Upper lobe of left lung (tissue), 6 donors: ENCODE results near the gene CCL3. TPM values are rescaled to one million over a fixed set of nuclear protein-coding genes. Genes with fewer than 3 reads are reported as not detected.

Source experiments
- ATAC-seq, 2 donors: fragments of 200-7000 bp; cut with Tn5 transposase; one replicate each; pipeline ENCODE4 v1.9.1; 2022; ENCODE audit warnings: mild to moderate bottlenecking in 2 of 2, moderate library complexity in 2 of 2; ENCODE audit not compliant: low FRiP score in 2 of 2
- DNase-seq, 2 donors: peaks; one replicate each; pipeline ENCODE4 v3.0.0-alpha.2; 2019 to 2020
- H3K27ac ChIP-seq, 4 donors: fragments of 200-600 bp; sonication (generic); one replicate each; pipeline ENCODE4 v1.5.1; 2016 to 2019
- H3K27me3 ChIP-seq, 4 donors: fragments of 200-600 bp; sonication (generic); one replicate each; pipeline ENCODE4 v1.5.1; 2017 to 2019
- H3K36me3 ChIP-seq, 4 donors: fragments of 200-600 bp; sonication (generic); one replicate each; pipeline ENCODE4 v1.5.1; 2016 to 2019
- H3K4me1 ChIP-seq, 4 donors: fragments of 200-600 bp; sonication (generic); one replicate each; pipeline ENCODE4 v1.5.1; 2018 to 2019
- H3K4me3 ChIP-seq, 4 donors: fragments of 200-600 bp; sonication (generic); one replicate each; pipeline ENCODE4 v1.5.1; 2017 to 2019; ENCODE audit warnings: mild to moderate bottlenecking in 2 of 4, moderate library complexity in 1 of 4
- H3K9me3 ChIP-seq, 4 donors: fragments of 200-600 bp; sonication (generic); one replicate each; pipeline ENCODE4 v1.5.1; 2018 to 2019
- EP300 ChIP-seq, 4 donors: sonication (generic); formaldehyde crosslinking; IDR thresholded peaks; one replicate each; pipeline ENCODE4 v1.5.1; 2017; ENCODE audit warnings: antibody characterized with exemption in 4 of 4, control low read depth in 2 of 4
- POLR2A ChIP-seq, 4 donors: fragments of 450-650 bp; IDR thresholded peaks; one replicate each; pipeline ENCODE4 v1.5.1; 2016 to 2017; ENCODE audit warnings: antibody characterized with exemption in 4 of 4, mild to moderate bottlenecking in 2 of 4
- POLR2AphosphoS5 ChIP-seq, 2 donors: sonication (generic); formaldehyde crosslinking; IDR thresholded peaks; one replicate each; pipeline ENCODE4 v1.5.1; 2017; ENCODE audit warnings: antibody characterized with exemption in 2 of 2
- WGBS, 2 donors: methylation state at CpG; one replicate each; pipeline ENCODE4 v1.1.5; 2017 to 2018; 5-methylcytosine and 5-hydroxymethylcytosine counted together
- total RNA-seq, 6 donors: library from RNA; depleted of rRNA in 4 of 6; stranded (reverse); fragments of >200 nt in 4 of 6; gene quantifications; one replicate each; pipeline versions ENCODE4 v1.1.0 to v1.2.1, GENCODE V29; 2016 to 2021
- TF ChIP-seq, protein P1 (sequence below), 6 experiments: fragments of 450-650 bp in 4 of 6; fragments of 200-600 bp in 2 of 6; sonication (generic) in 2 of 6; IDR thresholded peaks; one replicate each; pipeline ENCODE4 v1.5.1; 2016 to 2019; ENCODE audit warnings: antibody characterized with exemption in 6 of 6
- donor health status: DM: no; HTN: no; CAD: no; lungs with moderate emphysema.
- donor health status: DM: no; HTN: yes; CAD: no; lungs with severe emphysema.

The CCL3 gene
- total RNA-seq, 6 donors from 2014 or later, result 0.55 to 24.9 (median 2.9) TPM

DNA sequence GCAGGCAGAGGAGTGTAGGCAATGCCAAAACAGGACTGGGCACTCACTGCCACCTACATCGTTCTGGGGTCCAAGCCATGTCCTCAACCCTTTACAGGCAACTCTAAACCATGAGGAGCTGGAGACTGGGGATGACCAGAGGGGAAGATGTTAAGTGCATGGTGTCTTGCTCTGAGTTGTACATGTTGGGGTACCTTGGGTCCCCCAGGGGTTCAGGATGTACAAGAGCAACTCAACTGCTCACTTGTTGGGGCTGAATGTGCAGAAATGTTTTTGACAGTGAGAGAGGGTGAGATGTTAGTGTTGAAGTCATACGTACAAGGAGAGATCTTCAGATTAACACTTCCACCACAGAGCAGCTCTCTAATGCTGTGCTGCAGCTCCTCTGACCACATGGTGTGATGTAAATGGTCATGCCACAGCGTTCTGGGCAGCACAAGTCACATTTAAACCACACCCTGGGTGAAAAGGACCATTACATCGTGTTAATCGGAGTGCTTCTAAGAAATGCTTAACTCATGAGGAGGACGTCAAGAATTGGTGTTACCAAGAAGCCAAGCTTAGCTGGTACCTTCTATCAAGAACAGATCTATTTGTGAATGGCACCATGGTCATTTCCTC lies 23.5 kb downstream of the CCL3 start:
- Histone ChIP-seq H3K9me3 (no peaks in the 10 kb centered on the region), H3K27me3 (no peaks in the 10 kb centered on the region), H3K4me3 (no peak overlapping the region), H3K36me3 (no peaks in the 10 kb centered on the region), H3K27ac (peak overlapping the region in 3 of 4 donors; percentile 23 to 58 (median 51)), H3K4me1 (no peaks in the 10 kb centered on the region)
- DNase-seq (peak in 1 of 2 donors; percentile 45), ATAC-seq (peak; percentile 43 to 54)
- 66 to 67% methylated on average over 6 of the region's 6 CpGs for WGBS, 2 donors
- peak; percentile 8 to 53 (median 30) for TF ChIP-seq EP300 (IDR thresholded peaks at IDR 0.05)
- peak in 1 of 2 donors; percentile 43 for TF ChIP-seq POLR2AphosphoS5 (IDR thresholded peaks at IDR 0.05)
- TF ChIP-seq, protein P1, sequence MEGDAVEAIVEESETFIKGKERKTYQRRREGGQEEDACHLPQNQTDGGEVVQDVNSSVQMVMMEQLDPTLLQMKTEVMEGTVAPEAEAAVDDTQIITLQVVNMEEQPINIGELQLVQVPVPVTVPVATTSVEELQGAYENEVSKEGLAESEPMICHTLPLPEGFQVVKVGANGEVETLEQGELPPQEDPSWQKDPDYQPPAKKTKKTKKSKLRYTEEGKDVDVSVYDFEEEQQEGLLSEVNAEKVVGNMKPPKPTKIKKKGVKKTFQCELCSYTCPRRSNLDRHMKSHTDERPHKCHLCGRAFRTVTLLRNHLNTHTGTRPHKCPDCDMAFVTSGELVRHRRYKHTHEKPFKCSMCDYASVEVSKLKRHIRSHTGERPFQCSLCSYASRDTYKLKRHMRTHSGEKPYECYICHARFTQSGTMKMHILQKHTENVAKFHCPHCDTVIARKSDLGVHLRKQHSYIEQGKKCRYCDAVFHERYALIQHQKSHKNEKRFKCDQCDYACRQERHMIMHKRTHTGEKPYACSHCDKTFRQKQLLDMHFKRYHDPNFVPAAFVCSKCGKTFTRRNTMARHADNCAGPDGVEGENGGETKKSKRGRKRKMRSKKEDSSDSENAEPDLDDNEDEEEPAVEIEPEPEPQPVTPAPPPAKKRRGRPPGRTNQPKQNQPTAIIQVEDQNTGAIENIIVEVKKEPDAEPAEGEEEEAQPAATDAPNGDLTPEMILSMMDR (IDR thresholded peaks at IDR 0.05), result no peak
- peak in 2 of 4 donors; percentile 11 to 54 for TF ChIP-seq POLR2A (IDR thresholded peaks at IDR 0.05)

DNA sequence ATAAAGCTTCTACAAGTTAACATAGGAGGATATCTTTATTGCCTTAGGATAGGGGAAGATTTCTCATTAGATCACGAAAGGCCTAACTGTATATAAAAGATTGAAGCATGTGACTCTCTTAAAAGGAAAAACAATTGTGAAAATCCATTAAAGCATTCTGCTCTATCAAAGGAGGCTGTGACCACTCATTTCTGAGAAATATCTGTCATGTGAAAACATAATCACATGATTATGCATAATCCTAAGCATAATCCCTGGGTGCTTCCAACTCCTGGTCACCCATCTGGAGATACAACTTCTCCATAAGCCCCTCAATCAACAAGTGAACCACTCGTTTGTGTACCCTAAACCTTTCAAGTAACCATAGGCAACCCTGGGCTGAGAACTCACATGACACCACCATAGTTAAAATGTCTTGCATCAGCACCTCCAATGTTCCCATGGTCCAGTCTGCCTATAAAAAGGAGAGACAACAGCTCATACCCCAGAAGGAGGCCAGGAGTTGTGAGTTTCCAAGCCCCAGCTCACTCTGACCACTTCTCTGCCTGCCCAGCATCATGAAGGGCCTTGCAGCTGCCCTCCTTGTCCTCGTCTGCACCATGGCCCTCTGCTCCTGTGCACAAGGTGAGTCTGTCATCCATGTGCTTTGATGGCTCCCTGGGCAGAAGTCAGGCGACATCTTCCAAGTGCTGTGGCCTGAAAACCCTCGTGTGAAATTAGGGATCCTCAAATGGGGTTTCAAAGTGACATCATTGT lies 26.0 kb downstream of the CCL3 start, which contains the start of gene CCL18:
TSS of gene CCL18 (plus strand) at position 487 of the 756 bp plus-strand sequence. CDS start at position 558, 71 bp downstream.
- no peaks in the 10 kb centered on the region for H3K27me3 ChIP-seq
- DNase-seq (no peak), ATAC-seq (peak in 1 of 2 donors; percentile 43)
- H3K4me1 ChIP-seq, result no peaks in the 10 kb centered on the region
- 86 to 89% methylated on average over 5 of the region's 5 CpGs for WGBS, 2 donors
- no peaks in the 10 kb centered on the region for H3K9me3 ChIP-seq
- H3K4me3 ChIP-seq, result no peak within 1 kb of the TSS
- no peaks in the 10 kb centered on the region for H3K36me3 ChIP-seq
- TF ChIP-seq, protein P1 (IDR thresholded peaks at IDR 0.05), result no peak
- TF ChIP-seq EP300 (IDR thresholded peaks at IDR 0.05) (no peak), POLR2AphosphoS5 (IDR thresholded peaks at IDR 0.05) (no peak), POLR2A (IDR thresholded peaks at IDR 0.05) (peak in 1 of 4 donors; percentile 73)
- peak within 1 kb of the TSS in 1 of 4 donors; percentile 28 for H3K27ac ChIP-seq

DNA sequence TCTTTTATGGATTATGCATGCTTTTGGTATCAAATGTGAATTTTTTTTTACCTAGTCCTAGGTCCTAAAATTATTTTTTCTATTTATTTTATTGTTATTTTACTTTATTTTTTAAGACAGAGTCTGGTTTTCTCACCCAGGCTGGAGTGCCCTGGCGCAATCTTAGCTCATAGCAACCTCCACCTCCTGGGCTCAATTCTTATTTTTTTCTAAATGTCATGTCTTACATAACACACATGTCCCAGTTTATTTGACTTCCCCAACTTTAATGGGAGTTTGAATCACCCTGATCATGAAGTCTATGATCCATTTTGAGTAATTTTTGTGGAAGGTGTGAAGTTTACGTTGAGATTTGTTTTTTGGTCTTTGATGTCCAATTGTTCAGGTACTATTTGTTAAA lies 29.1 kb downstream of the CCL3 start:
- Histone ChIP-seq H3K36me3 (no peaks in the 10 kb centered on the region), H3K4me1 (no peaks in the 10 kb centered on the region), H3K4me3 (no peak overlapping the region), H3K27ac (no peak overlapping the region), H3K9me3 (no peaks in the 10 kb centered on the region), H3K27me3 (no peaks in the 10 kb centered on the region)
- DNase-seq, result no peak
- TF ChIP-seq EP300 (IDR thresholded peaks at IDR 0.05), result no peak
- no peak for ATAC-seq
- 91 to 96% methylated on average over 2 of the region's 2 CpGs for WGBS, 2 donors

DNA sequence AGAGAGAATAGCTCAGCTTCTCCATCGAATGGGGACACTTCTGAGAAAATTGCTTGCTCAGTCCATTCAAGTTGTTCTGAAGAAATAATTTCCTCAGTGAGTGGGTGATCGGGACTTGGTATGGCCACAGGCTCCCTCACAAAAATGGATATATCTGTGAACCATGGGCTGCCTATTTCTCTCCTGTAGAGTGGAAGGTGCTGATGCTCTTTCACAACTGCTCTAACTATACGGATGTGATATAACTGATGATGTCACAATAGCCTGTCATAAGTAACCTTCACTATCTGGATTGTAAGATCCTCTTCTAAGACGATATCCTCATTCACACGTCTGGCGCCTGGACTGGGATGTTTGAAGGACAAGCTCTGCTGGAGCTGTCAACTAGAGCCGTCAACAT lies 30.5 kb downstream of the CCL3 start:
- no peak for DNase-seq
- H3K27me3 ChIP-seq, result no peaks in the 10 kb centered on the region
- no peak overlapping the region for H3K27ac ChIP-seq
- no peaks in the 10 kb centered on the region for H3K9me3 ChIP-seq
- no peak for ATAC-seq
- TF ChIP-seq EP300 (IDR thresholded peaks at IDR 0.05) (no peak), POLR2AphosphoS5 (IDR thresholded peaks at IDR 0.05) (no peak), POLR2A (IDR thresholded peaks at IDR 0.05) (no peak)
- TF ChIP-seq, protein P1 (IDR thresholded peaks at IDR 0.05), result no peak
- no peaks in the 10 kb centered on the region for H3K4me1 ChIP-seq
- 74 to 80% methylated on average over 7 of the region's 7 CpGs for WGBS, 2 donors
- H3K4me3 ChIP-seq, result no peak overlapping the region
- H3K36me3 ChIP-seq, result no peaks in the 10 kb centered on the region

DNA sequence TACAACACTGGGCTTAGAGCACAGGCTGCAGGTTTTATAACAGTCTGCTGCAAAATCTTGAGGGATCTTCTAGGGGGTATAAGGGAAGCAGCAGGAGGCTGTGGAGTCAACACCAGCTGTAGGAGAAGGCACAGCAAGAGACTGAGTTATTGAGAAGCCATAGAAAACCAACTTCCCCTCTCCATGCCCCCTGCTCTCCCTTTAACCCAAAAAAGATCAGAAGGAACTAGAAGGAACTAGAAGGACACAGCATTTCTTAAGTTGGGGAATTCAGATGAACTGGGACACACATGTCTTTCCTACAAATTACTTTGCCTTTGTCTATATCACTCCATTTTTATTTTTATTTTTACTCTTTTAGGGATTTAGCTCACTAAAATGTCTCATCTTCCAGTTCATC lies 32.0 kb downstream of the CCL3 start:
- no peak for DNase-seq
- Histone ChIP-seq H3K36me3 (no peaks in the 10 kb centered on the region), H3K4me1 (no peaks in the 10 kb centered on the region), H3K9me3 (no peaks in the 10 kb centered on the region), H3K27me3 (no peaks in the 10 kb centered on the region), H3K27ac (peak overlapping the region in 2 of 4 donors; percentile 25 to 43), H3K4me3 (no peak overlapping the region)
- peak in 1 of 2 donors; percentile 35 for ATAC-seq
- no peak for TF ChIP-seq POLR2A (IDR thresholded peaks at IDR 0.05)
- no peak for TF ChIP-seq EP300 (IDR thresholded peaks at IDR 0.05)
- no peak for TF ChIP-seq POLR2AphosphoS5 (IDR thresholded peaks at IDR 0.05)
- TF ChIP-seq, protein P1 (IDR thresholded peaks at IDR 0.05), result no peak
